Nephron progenitor cell (in vitro differentiated cells): ENCODE results near the gene AOAH.

ENCODE experiments used
- DNase-seq: peaks from one replicate; pipeline ENCODE4 v3.0.0; 2021
- H3K27ac Mint-ChIP-seq: 2 replicates; pipeline ENCODE4 v1.8.0; 2021; ENCODE audit warnings: mild to moderate bottlenecking, moderate library complexity, mixed read lengths
- H3K27me3 Mint-ChIP-seq: 2 replicates; pipeline ENCODE4 v1.8.0; 2021; ENCODE audit warnings: mild to moderate bottlenecking, low read depth, mixed read lengths; ENCODE audit not compliant: poor library complexity
- H3K36me3 Mint-ChIP-seq: 2 replicates; pipeline ENCODE4 v1.8.0; 2021; ENCODE audit warnings: low read depth, mixed read lengths
- H3K4me1 Mint-ChIP-seq: 2 replicates; pipeline ENCODE4 v1.8.0; 2021; ENCODE audit warnings: mixed read lengths
- H3K4me3 Mint-ChIP-seq: 2 replicates; pipeline ENCODE4 v1.8.0; 2021; ENCODE audit warnings: mild to moderate bottlenecking, moderate library complexity, mixed read lengths
- H3K9me3 Mint-ChIP-seq: 2 replicates; pipeline ENCODE4 v1.8.0; 2021; ENCODE audit warnings: mild to moderate bottlenecking, moderate library complexity, mixed read lengths
- CTCF ChIP-seq: fragments of 200-600 bp; sonication (generic); IDR thresholded peaks from 2 replicates; pipeline ENCODE4 v1.5.0; 2021; ENCODE audit warnings: antibody characterized with exemption

AOAH gene

GRCh38 chr7:36630112-36630650, 94.1 kb downstream of the AOAH start:
- DNase-seq: no peak
- no peaks in the 10 kb centered on the region for H3K9me3 Mint-ChIP-seq
- no peak overlapping the region for H3K27ac Mint-ChIP-seq
- H3K36me3 Mint-ChIP-seq: no peaks in the 10 kb centered on the region
- TF ChIP-seq CTCF: no peak
- H3K4me1 Mint-ChIP-seq: peaks cover 30% of the 10 kb centered on the region
- H3K4me3 Mint-ChIP-seq: no peak overlapping the region
- H3K27me3 Mint-ChIP-seq: peaks cover 10% of the 10 kb centered on the region

- Mint-ChIP-seq H3K27ac (no peak overlapping the region), H3K27me3 (peaks cover 10% of the 10 kb centered on the region)
Observed at GRCh38 chr7:36629351-36629750, 94.9 kb downstream of the AOAH start.

DNA sequence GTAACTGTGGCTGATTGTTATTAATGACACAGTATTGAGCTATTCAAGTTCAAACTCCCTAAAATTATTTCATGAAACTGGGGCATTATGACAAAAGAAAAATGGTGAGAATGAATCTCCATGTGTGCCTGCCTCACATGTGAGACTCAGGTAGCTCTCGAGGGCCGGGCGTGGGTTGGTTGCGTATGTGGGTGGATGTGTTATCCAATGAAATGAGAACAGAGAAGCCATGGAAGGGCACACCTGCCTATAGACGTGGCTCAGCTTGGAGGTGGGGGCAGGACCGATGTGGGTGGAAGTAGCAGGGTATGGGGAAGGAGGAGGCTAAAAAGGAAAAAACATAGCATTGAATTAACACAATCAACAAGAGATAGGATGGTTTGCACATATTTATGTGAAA, 96.5 kb downstream of the AOAH start:
- no peak for TF ChIP-seq CTCF
- no peaks in the 10 kb centered on the region for H3K9me3 Mint-ChIP-seq
- peaks cover 21% of the 10 kb centered on the region for H3K4me1 Mint-ChIP-seq
- peaks cover 7% of the 10 kb centered on the region for H3K27me3 Mint-ChIP-seq
- no peaks in the 10 kb centered on the region for H3K36me3 Mint-ChIP-seq
- no peak overlapping the region for H3K27ac Mint-ChIP-seq
- no peak overlapping the region for H3K4me3 Mint-ChIP-seq
- DNase-seq: no peak

More at GRCh38 chr7:36629351-36629750, 94.9 kb downstream of the AOAH start:
- Mint-ChIP-seq H3K36me3 (no peaks in the 10 kb centered on the region), H3K4me1 (peaks cover 32% of the 10 kb centered on the region), H3K4me3 (no peak overlapping the region), H3K9me3 (no peaks in the 10 kb centered on the region)
- no peak for DNase-seq
- TF ChIP-seq CTCF: no peak

- H3K4me3 Mint-ChIP-seq: no peak overlapping the region
- peaks cover 15% of the 10 kb centered on the region for H3K4me1 Mint-ChIP-seq
Observed at GRCh38 chr7:36626111-36626510, 98.2 kb downstream of the AOAH start.

DNA sequence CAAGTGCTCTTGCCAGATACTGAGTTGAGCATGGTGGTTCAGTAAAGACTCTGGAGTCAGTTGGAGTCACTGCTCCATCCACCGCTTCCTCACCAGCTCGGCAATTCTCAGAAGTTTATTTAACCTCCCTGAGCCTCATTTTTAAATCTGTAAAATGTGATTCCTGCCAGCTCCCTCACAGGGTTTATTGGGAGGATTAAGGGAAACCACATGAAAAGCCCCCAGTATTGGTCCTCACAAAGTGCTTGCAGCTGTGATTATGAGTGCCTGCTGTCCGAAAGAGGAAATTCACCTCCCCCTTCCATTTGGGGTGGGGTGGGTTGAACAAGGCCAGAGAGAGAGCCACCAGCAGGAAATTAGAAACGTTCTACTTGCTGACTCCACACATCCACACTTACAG, 99.0 kb downstream of the AOAH start:
- H3K4me3 Mint-ChIP-seq: no peak overlapping the region
- H3K9me3 Mint-ChIP-seq: no peaks in the 10 kb centered on the region
- TF ChIP-seq CTCF: no peak
- no peaks in the 10 kb centered on the region for H3K36me3 Mint-ChIP-seq
- DNase-seq: no peak
- H3K4me1 Mint-ChIP-seq: peaks cover 15% of the 10 kb centered on the region
- no peak overlapping the region for H3K27ac Mint-ChIP-seq
- peaks cover 6% of the 10 kb centered on the region for H3K27me3 Mint-ChIP-seq

More at GRCh38 chr7:36626111-36626510, 98.2 kb downstream of the AOAH start:
- Mint-ChIP-seq H3K36me3 (no peaks in the 10 kb centered on the region), H3K9me3 (no peaks in the 10 kb centered on the region), H3K27me3 (peaks cover 7% of the 10 kb centered on the region), H3K27ac (no peak overlapping the region)
- no peak for TF ChIP-seq CTCF
- no peak for DNase-seq

DNA sequence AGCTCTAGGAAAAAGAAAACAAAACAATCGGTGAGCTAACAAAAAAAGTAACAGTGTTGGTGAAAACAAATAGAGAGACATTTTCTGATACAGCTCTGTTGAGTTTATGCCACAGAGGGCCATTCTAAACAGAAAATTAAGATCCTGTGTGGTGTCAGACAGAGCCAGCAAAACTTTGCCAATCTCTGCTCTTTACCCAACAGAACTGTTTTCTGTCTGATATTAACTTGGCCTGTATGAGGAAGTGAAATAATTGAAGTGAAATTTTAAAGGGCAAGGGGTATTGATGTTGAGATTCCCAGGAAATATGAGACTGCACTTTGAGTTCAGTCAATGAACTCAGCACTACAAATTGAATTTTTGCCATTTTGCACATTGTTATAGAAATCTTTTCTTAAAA, 101.0 kb downstream of the AOAH start:
- Mint-ChIP-seq H3K4me3 (no peak overlapping the region), H3K27ac (no peak overlapping the region), H3K4me1 (peaks cover 15% of the 10 kb centered on the region), H3K27me3 (peaks cover 9% of the 10 kb centered on the region), H3K36me3 (no peaks in the 10 kb centered on the region), H3K9me3 (no peaks in the 10 kb centered on the region)
- TF ChIP-seq CTCF: no peak
- no peak for DNase-seq
